Liver (tissue), 9 donors: Measurements from ENCODE around the gene COL4A1. TPM values are rescaled to one million over a fixed set of nuclear protein-coding genes. Genes with fewer than 3 reads are reported as not detected.

Experiments
- DNase-seq: peaks from one replicate; pipeline ENCODE4 v3.0.0-alpha.2; 2017; ENCODE audit warnings: low spot score
- H3K27ac ChIP-seq, 2 donors: one replicate each; pipeline ENCODE4 v1.7.0; 2013; ENCODE audit warnings: inconsistent platforms in 2 of 2, low read length in 2 of 2, control low read depth in 1 of 2, low read depth in 1 of 2, mild to moderate bottlenecking in 1 of 2
- H3K27me3 ChIP-seq, 4 donors: one replicate each; pipeline versions ENCODE4 v1.6.1 to v1.7.0; 2013; ENCODE audit warnings: low read length in 3 of 4, inconsistent platforms in 1 of 4, mild to moderate bottlenecking in 1 of 4, moderate library complexity in 1 of 4; ENCODE audit not compliant: control insufficient read depth in 4 of 4, insufficient read depth in 4 of 4
- H3K36me3 ChIP-seq, 4 donors: one replicate each; pipeline versions ENCODE4 v1.6.1 to v1.7.0; 2013; ENCODE audit warnings: low read length in 3 of 4, mild to moderate bottlenecking in 3 of 4, low read depth in 1 of 4, moderate library complexity in 1 of 4; ENCODE audit not compliant: control insufficient read depth in 4 of 4, insufficient read depth in 3 of 4
- H3K4me1 ChIP-seq, 4 donors: one replicate each; pipeline versions ENCODE4 v1.6.1 to v1.7.0; 2013; ENCODE audit warnings: low read length in 3 of 4, mild to moderate bottlenecking in 3 of 4, moderate library complexity in 1 of 4; ENCODE audit not compliant: control insufficient read depth in 4 of 4, insufficient read depth in 4 of 4
- H3K4me3 ChIP-seq, 3 donors: one replicate each; pipeline versions ENCODE4 v1.6.1 to v1.7.0; 2013; ENCODE audit warnings: low read length in 3 of 3, control low read depth in 1 of 3, low read depth in 1 of 3, mild to moderate bottlenecking in 1 of 3
- H3K9ac ChIP-seq, 2 donors: one replicate each; pipeline ENCODE4 v1.7.0; 2013; ENCODE audit warnings: low read length in 2 of 2, mild to moderate bottlenecking in 2 of 2, moderate library complexity in 2 of 2, control low read depth in 1 of 2, low read depth in 1 of 2
- H3K9me3 ChIP-seq, 4 donors: one replicate each; pipeline versions ENCODE4 v1.6.1 to v1.7.0; 2013; ENCODE audit warnings: low read length in 3 of 4; ENCODE audit not compliant: control insufficient read depth in 4 of 4
- ATF3 ChIP-seq: IDR thresholded peaks from 2 replicates; pipeline ENCODE4 v1.6.1; 2016; ENCODE audit warnings: antibody characterized with exemption
- EGR1 ChIP-seq, 2 donors: IDR thresholded peaks; 2 replicates each; pipeline ENCODE4 v1.6.1; 2016 to 2018; ENCODE audit warnings: antibody characterized with exemption in 2 of 2, low read depth in 2 of 2
- FOXA1 ChIP-seq: IDR thresholded peaks from 2 replicates; pipeline ENCODE4 v1.6.1; 2016; ENCODE audit warnings: antibody characterized with exemption
- FOXA2 ChIP-seq: IDR thresholded peaks from 2 replicates; pipeline ENCODE4 v1.6.1; 2016; ENCODE audit warnings: antibody characterized with exemption
- GABPA ChIP-seq, 2 donors: IDR thresholded peaks in 1 of 2; conservative IDR thresholded peaks in 1 of 2; 2 replicates each; pipeline ENCODE4 v1.6.1; 2016; ENCODE audit warnings: antibody characterized with exemption in 2 of 2, mild to moderate bottlenecking in 1 of 2, moderate library complexity in 1 of 2
- HNF4A ChIP-seq, 2 donors: conservative IDR thresholded peaks; 2 replicates each; pipeline ENCODE4 v1.6.1; 2016; ENCODE audit warnings: antibody characterized with exemption in 2 of 2, mild to moderate bottlenecking in 2 of 2
- HNF4G ChIP-seq: IDR thresholded peaks from 2 replicates; pipeline ENCODE4 v1.6.1; 2016; ENCODE audit warnings: antibody characterized with exemption
- MAX ChIP-seq: IDR thresholded peaks from 2 replicates; pipeline ENCODE4 v1.6.1; 2016; ENCODE audit warnings: antibody characterized with exemption
- RAD21 ChIP-seq, 2 donors: IDR thresholded peaks; 2 replicates each; pipeline ENCODE4 v1.6.1; 2016; ENCODE audit warnings: antibody characterized with exemption in 2 of 2, mild to moderate bottlenecking in 2 of 2
- RXRA ChIP-seq, 2 donors: IDR thresholded peaks; 2 replicates each; pipeline ENCODE4 v1.6.1; 2017 to 2018; ENCODE audit warnings: antibody characterized with exemption in 2 of 2, mild to moderate bottlenecking in 1 of 2
- TAF1 ChIP-seq: conservative IDR thresholded peaks from 2 replicates; pipeline ENCODE4 v1.6.1; 2016; ENCODE audit warnings: antibody characterized with exemption, mild to moderate bottlenecking
- YY1 ChIP-seq: IDR thresholded peaks from 2 replicates; pipeline ENCODE4 v1.6.1; 2016; ENCODE audit warnings: antibody characterized with exemption, mild to moderate bottlenecking
- ZBTB33 ChIP-seq: IDR thresholded peaks from 2 replicates; pipeline ENCODE4 v1.6.1; 2016; ENCODE audit warnings: antibody characterized with exemption
- WGBS: extraction: QIAGEN DNeasy Blood & Tissue Kit; methylation state at CpG from one replicate; pipeline ENCODE4 v1.1.7; 2013; 5-methylcytosine and 5-hydroxymethylcytosine counted together
- polyA plus RNA-seq, 2 donors: library from polyadenylated mRNA; stranded (reverse) in 1 of 2; unstranded in 1 of 2; fragments of 200-250 nt in 1 of 2; fragments of >200 nt in 1 of 2; fragmentation: Nextera tagmentation in 1 of 2; extraction: Ambion mirVana in 1 of 2; gene quantifications; one replicate each; pipeline versions ENCODE4 v1.2.1 to v1.2.3, GENCODE V29; 2013 to 2015
- total RNA-seq, 2 donors: library from RNA; depleted of rRNA; stranded (reverse); fragments of >200 nt; gene quantifications; one replicate each; pipeline ENCODE4 v1.2.3, GENCODE V29; 2014
- TF ChIP-seq, protein P1 (sequence below): fragments of 150-350 bp; IDR thresholded peaks from 2 replicates; pipeline ENCODE4 v1.5.1; 2017; ENCODE audit warnings: improper control_type of control experiment, low read depth, low read length; ENCODE audit not compliant: missing input control
- TF ChIP-seq, protein P2 (sequence below): IDR thresholded peaks from 2 replicates; pipeline ENCODE4 v1.6.1; 2016; ENCODE audit warnings: antibody characterized with exemption, mild to moderate bottlenecking
- donor health status: healthy.
- donor health status: healthy.
- donor health status: healthy.
- donor health status: healthy.
- donor health status: healthy.

COL4A1 gene
- total and polyA plus RNA-seq, 4 donors, result 5.0 to 68.5 (median 37.9) TPM

DNA sequence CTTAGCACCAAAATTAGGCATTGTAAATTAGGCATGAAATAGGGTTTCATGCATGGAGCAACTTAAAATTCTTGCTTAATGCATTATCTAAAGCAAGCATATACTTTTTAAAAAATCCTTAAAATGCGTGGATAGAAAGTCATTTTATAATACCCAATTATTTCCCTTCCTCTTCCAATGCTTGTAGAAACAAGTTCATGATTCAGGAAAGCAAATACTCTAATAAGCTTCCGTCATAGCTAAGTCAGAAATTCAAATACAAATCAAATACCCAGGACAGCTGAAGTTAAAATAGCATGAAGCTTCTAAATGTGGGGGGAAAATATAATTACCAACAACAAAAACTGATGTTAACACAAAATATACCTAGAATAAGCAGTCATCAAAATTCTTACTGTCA lies 89.1 kb downstream of the COL4A1 start:
- H3K4me1 ChIP-seq, result no peaks in the 10 kb centered on the region
- 74% methylated on average over 2 of the region's 2 CpGs for WGBS
- no peak overlapping the region for H3K9ac ChIP-seq
- no peaks in the 10 kb centered on the region for H3K9me3 ChIP-seq
- DNase-seq, result no peak
- H3K4me3 ChIP-seq, result no peak overlapping the region
- no peaks in the 10 kb centered on the region for H3K27me3 ChIP-seq
- TF ChIP-seq TAF1, result no peak
- no peaks in the 10 kb centered on the region for H3K36me3 ChIP-seq
- H3K27ac ChIP-seq, result no peak overlapping the region

- Histone ChIP-seq H3K9me3 (no peaks in the 10 kb centered on the region), H3K4me3 (no peak overlapping the region), H3K4me1 (no peaks in the 10 kb centered on the region), H3K27ac (no peak overlapping the region), H3K9ac (no peak overlapping the region), H3K27me3 (no peaks in the 10 kb centered on the region), H3K36me3 (no peaks in the 10 kb centered on the region)
- 64% methylated on average over 5 of the region's 5 CpGs for WGBS
- TF ChIP-seq YY1 (no peak), ATF3 (no peak), FOXA1 (no peak), RAD21 (IDR thresholded peaks at IDR 0.05) (no peak), GABPA (IDR thresholded peaks at IDR 0.05 in 1 of 2, conservative IDR thresholded peaks at IDR 0.05 in 1 of 2) (no peak), HNF4A (conservative IDR thresholded peaks at IDR 0.05) (no peak), FOXA2 (no peak), MAX (no peak), TAF1 (no peak), EGR1 (IDR thresholded peaks at IDR 0.05; ENCODE audit: low read depth in 2 of 2) (no peak), HNF4G (no peak), RXRA (IDR thresholded peaks at IDR 0.05) (no peak), ZBTB33 (no peak)
- TF ChIP-seq, protein P1, sequence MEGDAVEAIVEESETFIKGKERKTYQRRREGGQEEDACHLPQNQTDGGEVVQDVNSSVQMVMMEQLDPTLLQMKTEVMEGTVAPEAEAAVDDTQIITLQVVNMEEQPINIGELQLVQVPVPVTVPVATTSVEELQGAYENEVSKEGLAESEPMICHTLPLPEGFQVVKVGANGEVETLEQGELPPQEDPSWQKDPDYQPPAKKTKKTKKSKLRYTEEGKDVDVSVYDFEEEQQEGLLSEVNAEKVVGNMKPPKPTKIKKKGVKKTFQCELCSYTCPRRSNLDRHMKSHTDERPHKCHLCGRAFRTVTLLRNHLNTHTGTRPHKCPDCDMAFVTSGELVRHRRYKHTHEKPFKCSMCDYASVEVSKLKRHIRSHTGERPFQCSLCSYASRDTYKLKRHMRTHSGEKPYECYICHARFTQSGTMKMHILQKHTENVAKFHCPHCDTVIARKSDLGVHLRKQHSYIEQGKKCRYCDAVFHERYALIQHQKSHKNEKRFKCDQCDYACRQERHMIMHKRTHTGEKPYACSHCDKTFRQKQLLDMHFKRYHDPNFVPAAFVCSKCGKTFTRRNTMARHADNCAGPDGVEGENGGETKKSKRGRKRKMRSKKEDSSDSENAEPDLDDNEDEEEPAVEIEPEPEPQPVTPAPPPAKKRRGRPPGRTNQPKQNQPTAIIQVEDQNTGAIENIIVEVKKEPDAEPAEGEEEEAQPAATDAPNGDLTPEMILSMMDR, result no peak
- TF ChIP-seq, protein P2, sequence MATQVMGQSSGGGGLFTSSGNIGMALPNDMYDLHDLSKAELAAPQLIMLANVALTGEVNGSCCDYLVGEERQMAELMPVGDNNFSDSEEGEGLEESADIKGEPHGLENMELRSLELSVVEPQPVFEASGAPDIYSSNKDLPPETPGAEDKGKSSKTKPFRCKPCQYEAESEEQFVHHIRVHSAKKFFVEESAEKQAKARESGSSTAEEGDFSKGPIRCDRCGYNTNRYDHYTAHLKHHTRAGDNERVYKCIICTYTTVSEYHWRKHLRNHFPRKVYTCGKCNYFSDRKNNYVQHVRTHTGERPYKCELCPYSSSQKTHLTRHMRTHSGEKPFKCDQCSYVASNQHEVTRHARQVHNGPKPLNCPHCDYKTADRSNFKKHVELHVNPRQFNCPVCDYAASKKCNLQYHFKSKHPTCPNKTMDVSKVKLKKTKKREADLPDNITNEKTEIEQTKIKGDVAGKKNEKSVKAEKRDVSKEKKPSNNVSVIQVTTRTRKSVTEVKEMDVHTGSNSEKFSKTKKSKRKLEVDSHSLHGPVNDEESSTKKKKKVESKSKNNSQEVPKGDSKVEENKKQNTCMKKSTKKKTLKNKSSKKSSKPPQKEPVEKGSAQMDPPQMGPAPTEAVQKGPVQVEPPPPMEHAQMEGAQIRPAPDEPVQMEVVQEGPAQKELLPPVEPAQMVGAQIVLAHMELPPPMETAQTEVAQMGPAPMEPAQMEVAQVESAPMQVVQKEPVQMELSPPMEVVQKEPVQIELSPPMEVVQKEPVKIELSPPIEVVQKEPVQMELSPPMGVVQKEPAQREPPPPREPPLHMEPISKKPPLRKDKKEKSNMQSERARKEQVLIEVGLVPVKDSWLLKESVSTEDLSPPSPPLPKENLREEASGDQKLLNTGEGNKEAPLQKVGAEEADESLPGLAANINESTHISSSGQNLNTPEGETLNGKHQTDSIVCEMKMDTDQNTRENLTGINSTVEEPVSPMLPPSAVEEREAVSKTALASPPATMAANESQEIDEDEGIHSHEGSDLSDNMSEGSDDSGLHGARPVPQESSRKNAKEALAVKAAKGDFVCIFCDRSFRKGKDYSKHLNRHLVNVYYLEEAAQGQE, result no peak
- no peak for DNase-seq
Observed at GRCh38 chr13:110217085-110217484, 89.9 kb downstream of the COL4A1 start.
